ENCODE measurements around the gene HTR3C.

Gene HTR3C

GRCh38 chr3:184011230-184011876 lies 41.5 kb upstream of the HTR3C start:
- H3K4me3 ChIP-seq (replicated peaks; ENCODE audit: low read depth, low read length) = no peak overlapping the region
- TF ChIP-seq, protein P1, sequence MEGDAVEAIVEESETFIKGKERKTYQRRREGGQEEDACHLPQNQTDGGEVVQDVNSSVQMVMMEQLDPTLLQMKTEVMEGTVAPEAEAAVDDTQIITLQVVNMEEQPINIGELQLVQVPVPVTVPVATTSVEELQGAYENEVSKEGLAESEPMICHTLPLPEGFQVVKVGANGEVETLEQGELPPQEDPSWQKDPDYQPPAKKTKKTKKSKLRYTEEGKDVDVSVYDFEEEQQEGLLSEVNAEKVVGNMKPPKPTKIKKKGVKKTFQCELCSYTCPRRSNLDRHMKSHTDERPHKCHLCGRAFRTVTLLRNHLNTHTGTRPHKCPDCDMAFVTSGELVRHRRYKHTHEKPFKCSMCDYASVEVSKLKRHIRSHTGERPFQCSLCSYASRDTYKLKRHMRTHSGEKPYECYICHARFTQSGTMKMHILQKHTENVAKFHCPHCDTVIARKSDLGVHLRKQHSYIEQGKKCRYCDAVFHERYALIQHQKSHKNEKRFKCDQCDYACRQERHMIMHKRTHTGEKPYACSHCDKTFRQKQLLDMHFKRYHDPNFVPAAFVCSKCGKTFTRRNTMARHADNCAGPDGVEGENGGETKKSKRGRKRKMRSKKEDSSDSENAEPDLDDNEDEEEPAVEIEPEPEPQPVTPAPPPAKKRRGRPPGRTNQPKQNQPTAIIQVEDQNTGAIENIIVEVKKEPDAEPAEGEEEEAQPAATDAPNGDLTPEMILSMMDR (IDR thresholded peaks at IDR 0.05; ENCODE audit: low read length, missing control alignments) = no peak

DNA sequence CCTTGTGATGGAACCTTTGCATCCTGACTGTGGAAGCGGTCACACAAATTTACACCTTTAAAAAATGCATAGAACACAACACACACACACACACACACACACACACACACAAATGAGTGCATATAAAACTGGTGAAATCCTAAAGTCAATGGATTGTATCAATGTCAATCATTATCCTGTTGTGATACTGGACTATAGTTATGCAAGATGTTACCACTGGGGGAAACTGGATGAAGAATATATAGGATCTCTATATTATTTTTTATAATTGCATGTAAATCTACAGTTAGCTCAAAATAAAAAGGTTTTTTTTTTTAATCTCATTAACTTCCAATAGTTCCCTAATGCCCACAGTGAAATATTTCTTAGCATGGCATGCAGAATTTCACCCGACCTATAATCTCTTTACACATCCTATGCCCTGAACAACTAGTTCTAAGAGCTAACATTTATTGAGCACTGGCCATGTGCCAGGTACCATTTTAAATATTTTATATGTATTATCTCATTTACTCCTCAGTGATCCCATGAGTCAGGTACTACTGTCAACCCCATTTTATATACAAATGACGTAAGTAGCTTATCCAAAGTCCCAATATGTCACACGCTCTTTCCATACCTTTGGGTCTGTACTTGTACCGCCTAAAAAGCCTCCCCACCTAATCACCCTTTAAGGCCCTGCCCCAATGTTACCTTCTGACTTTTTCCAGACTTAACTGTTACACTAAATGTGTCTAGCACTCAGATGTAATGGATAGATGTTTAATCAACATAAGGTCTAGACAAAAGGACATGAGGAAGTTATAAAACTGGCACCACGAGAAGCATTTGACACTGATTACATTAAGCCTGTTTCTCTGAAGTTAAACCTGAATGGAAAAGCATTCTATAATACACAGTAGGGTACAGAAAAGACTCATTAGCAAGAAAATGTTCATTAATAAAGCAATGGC lies 40.6 kb upstream of the HTR3C start:
- DNase-seq (ENCODE audit: low read depth) = no peak
- no peak overlapping the region for H3K4me3 ChIP-seq (replicated peaks; ENCODE audit: low read depth, low read length)
- TF ChIP-seq, protein P1 (IDR thresholded peaks at IDR 0.05; ENCODE audit: low read length, missing control alignments) = no peak

More at GRCh38 chr3:184011230-184011876, 41.5 kb upstream of the HTR3C start:
- no peak for DNase-seq (ENCODE audit: low read depth)

DNA sequence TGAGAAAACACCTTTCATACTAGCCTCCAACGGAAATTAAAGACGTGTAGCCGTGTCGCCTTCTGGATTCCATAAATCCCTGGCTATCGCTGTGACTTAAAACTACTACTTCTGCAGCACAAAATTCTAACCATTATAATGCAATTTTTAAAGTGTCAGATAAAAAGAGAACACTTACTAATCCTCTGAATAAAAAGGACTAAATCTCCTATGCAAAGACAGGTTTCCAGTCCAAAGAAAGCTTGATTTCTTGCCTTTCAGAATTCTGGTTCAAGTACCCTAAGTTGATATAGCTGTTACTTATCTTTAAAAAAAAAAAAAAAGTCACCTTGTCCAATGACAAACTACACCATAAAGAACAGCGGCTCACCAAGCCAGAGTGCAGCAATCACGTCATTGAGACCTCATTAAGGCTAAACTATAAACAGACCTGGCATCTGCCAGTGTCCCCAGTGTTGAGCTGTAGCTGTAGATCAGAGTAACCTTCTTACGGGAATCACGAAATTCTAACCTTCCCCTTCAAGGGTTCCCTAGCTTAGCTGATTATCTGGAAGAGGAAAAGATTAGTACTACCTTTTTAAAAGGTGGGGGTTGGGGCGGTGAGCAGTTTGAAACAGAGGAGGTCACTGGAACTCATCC lies 37.3 kb upstream of the HTR3C start:
- H3K4me3 ChIP-seq (replicated peaks; ENCODE audit: low read depth, low read length) = no peak overlapping the region
- DNase-seq (ENCODE audit: low read depth) = no peak
- TF ChIP-seq, protein P1 (IDR thresholded peaks at IDR 0.05; ENCODE audit: low read length, missing control alignments) = no peak

GRCh38 chr3:184016169-184016570 lies 36.7 kb upstream of the HTR3C start:
- no peak for DNase-seq (ENCODE audit: low read depth)
- TF ChIP-seq, protein P1 (IDR thresholded peaks at IDR 0.05; ENCODE audit: low read length, missing control alignments) = no peak
- no peak overlapping the region for H3K4me3 ChIP-seq (replicated peaks; ENCODE audit: low read depth, low read length)

- peak overlapping the region; percentile 100 for H3K4me3 ChIP-seq (replicated peaks; ENCODE audit: low read depth, low read length)
- peak; percentile 58 for DNase-seq (ENCODE audit: low read depth)
- TF ChIP-seq, protein P1 (IDR thresholded peaks at IDR 0.05; ENCODE audit: low read length, missing control alignments) = peak; percentile 26
Measured at GRCh38 chr3:184016811-184017671, 35.8 kb upstream of the HTR3C start.
